ENCODE measurements around the gene COX6B2. TPM values are rescaled to one million over a fixed set of nuclear protein-coding genes. Genes with fewer than 3 reads are reported as not detected.
"Not testable (repeated sequence)": the region's sequence is repeated elsewhere in the genome, so short reads cannot be mapped to it uniquely, and the experiment has no call there.

COX6B2 gene
- total RNA-seq, 3 donors from 2014 or later = 16.6 to 30.0 (median 17.2) TPM

GRCh38 chr19:55340784-55341147 lies 13.8 kb downstream of the COX6B2 start:
- Histone ChIP-seq H3K9me3 (no peaks in the 10 kb centered on the region), H3K4me1 (ENCODE audit: low read depth) (peaks cover 21% of the 10 kb centered on the region), H3K4me3 (no peak overlapping the region), H3K36me3 (ENCODE audit: low read depth) (peaks cover 7% of the 10 kb centered on the region)
- no peak for ATAC-seq
- TF ChIP-seq, protein P1, sequence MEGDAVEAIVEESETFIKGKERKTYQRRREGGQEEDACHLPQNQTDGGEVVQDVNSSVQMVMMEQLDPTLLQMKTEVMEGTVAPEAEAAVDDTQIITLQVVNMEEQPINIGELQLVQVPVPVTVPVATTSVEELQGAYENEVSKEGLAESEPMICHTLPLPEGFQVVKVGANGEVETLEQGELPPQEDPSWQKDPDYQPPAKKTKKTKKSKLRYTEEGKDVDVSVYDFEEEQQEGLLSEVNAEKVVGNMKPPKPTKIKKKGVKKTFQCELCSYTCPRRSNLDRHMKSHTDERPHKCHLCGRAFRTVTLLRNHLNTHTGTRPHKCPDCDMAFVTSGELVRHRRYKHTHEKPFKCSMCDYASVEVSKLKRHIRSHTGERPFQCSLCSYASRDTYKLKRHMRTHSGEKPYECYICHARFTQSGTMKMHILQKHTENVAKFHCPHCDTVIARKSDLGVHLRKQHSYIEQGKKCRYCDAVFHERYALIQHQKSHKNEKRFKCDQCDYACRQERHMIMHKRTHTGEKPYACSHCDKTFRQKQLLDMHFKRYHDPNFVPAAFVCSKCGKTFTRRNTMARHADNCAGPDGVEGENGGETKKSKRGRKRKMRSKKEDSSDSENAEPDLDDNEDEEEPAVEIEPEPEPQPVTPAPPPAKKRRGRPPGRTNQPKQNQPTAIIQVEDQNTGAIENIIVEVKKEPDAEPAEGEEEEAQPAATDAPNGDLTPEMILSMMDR (IDR thresholded peaks at IDR 0.05) = no peak
- intact Hi-C loops (cut with DNase I, micrococcal nuclease) = no loop called here
- peak in 2 of 3 donors; percentile 35 to 69 for DNase-seq

DNA sequence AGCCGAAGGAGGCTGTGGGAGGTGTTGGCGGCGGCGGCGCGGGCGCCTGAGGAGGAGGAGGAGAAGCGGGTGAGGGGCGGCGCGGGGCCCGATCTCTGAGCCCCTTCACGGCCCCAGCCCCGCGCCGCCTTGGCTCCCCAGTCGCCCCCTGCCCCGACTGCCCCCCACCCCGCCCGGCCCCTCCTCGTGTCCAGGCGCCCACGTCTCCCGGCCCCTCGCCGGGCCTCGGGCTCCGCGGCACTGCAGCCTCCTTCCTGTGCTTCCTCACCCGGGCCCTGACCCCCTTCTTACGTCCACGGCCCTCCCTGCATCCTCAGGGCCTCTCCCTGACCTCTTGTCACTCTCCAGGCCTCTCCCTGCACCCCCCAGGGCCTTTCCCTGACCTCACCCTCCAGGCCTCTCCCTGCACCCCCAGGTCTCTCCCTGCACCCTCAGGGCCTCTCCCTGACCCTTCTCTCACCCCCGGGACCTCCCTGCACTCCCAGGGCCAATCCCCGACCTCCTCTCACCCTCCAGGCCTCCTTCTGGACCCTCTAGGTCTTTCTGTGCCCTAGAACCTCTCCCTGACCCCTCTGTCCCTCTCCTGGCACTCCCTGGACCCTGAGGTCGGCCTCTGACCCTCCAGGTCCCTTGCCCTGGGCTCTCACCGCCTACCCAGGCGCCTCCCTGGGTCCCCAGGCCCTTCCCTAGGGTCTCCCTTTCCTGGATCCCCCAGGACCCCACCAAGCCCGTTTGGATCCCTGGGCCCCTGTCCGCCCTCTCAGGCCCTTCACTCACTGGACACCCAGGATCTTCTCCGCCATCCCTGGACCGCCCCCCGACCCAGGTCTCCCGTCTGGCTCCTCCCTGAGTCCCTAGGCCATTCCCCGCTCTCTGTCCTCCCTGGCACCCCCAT lies 14.4 kb downstream of the COX6B2 start:
- peak; percentile 1 for ATAC-seq
- peak; percentile 56 to 72 (median 69) for DNase-seq
- H3K9me3 ChIP-seq = no peaks in the 10 kb centered on the region
- H3K4me1 ChIP-seq (ENCODE audit: low read depth) = peaks cover 17% of the 10 kb centered on the region
- peaks cover 7% of the 10 kb centered on the region for H3K36me3 ChIP-seq (ENCODE audit: low read depth)
- H3K4me3 ChIP-seq = peak overlapping the region; percentile 34
- intact Hi-C loops (cut with DNase I, micrococcal nuclease) = no loop called here
- TF ChIP-seq, protein P1 (IDR thresholded peaks at IDR 0.05) = no peak

DNA sequence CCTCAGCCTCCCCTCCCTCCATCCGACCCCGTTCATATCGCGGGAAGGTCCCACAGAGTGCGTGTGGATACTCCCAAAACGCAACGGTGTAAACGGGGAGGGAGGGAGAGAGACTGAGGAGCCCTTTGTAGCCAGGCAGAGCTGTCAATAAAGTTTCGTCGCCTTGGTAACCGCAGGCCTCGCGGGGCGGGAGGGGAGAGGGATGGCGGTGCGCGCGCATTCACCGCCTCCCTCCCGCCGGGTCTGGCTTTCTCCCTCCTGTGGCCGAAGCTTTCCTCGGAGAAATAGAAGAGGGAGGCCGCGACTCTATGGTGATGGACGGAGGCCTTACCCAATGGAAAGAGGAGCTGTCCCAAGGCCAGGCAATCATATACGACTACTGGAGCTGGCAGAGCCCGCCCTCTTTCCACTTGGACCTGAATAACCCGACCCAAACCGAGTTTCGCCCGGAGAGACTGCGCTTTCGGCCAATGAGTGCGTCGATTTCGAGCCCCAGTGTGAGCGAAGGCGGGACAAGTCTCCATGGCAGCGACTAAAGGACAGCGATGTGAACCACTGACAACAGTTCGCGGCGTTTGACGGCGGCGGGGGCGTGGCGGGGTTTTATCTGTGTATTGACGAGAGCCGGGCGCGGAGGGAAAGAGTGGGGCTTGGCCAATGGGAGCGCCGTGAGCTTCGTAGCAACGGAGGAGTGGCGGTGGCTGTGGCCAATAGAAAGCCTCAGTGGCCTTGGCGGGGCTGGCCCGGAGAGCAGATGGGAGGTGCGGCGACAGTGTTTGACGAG lies 15.2 kb downstream of the COX6B2 start, which contains the start of gene KMT5C:
Gene KMT5C (plus strand): TSS at position 772 of the 784 bp plus-strand sequence. CDS start 2,061 bp downstream, outside the sequence.
- intact Hi-C loops (cut with DNase I, micrococcal nuclease) = no loop called here
- ATAC-seq (peak; percentile 86), DNase-seq (peak; percentile 100)
- Histone ChIP-seq H3K4me3 (peak within 1 kb of the TSS; percentile 34), H3K4me1 (ENCODE audit: low read depth) (peaks cover 17% of the 10 kb centered on the region), H3K9me3 (no peaks in the 10 kb centered on the region), H3K36me3 (ENCODE audit: low read depth) (peaks cover 7% of the 10 kb centered on the region)
- TF ChIP-seq, protein P1 (IDR thresholded peaks at IDR 0.05) = peak; percentile 25

DNA sequence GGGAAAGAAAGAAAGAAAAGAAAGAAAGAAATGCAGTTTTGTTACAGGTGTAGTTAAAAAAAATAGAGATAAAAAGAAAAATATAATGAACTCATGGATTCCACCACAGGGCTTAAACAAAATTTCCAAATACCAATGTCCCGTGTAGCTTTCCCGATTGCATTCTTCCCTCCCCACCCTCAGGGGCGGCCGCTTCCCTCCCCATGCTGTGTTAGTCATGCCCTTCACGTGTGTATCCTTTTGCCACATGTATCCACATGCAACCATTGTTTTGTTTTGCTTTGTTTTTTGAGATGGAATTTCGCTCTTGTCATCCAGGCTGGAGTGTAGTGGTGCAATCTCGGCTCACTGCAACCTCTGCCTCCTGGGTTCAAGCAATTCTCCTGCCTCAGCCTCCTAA lies 18.4 kb downstream of the COX6B2 start:
- TF ChIP-seq, protein P1 (IDR thresholded peaks at IDR 0.05) = no peak
- intact Hi-C loops (cut with DNase I, micrococcal nuclease) = no loop called here
- Histone ChIP-seq H3K4me1 (ENCODE audit: low read depth) (peaks cover 20% of the 10 kb centered on the region), H3K9me3 (no peaks in the 10 kb centered on the region), H3K36me3 (ENCODE audit: low read depth) (peaks cover 7% of the 10 kb centered on the region), H3K4me3 (no peak overlapping the region)
- DNase-seq = no peak
- ATAC-seq = no peak

DNA sequence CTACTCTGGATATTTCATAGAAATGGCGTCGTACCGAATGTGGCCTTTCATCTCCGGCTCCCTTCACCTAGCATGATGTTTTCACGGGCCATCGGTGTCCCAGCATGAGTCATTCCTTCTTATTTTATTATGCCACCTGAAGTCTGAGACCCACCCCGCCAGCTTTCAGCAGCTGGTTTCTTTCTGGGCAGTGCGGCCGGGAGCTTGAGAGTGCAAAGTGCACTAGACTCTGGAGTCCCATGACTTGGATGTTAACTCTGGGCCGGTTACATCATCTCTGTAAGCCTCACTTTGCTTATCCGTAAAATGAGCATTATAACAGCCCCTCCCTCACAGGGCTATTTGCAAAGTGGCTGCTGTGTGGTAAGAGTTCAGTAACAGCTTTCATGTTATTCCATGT lies 20.6 kb downstream of the COX6B2 start:
- no peaks in the 10 kb centered on the region for H3K9me3 ChIP-seq
- H3K4me1 ChIP-seq (ENCODE audit: low read depth) = peaks cover 12% of the 10 kb centered on the region
- DNase-seq = peak; percentile 82 to 89 (median 85)
- H3K4me3 ChIP-seq = no peak overlapping the region
- no peaks in the 10 kb centered on the region for H3K36me3 ChIP-seq (ENCODE audit: low read depth)
- TF ChIP-seq, protein P1 (IDR thresholded peaks at IDR 0.05) = no peak
- intact Hi-C loops (cut with DNase I, micrococcal nuclease) = no loop called here
- ATAC-seq = peak; percentile 93

GRCh38 chr19:55329791-55330190 lies 24.7 kb downstream of the COX6B2 start:
- H3K36me3 ChIP-seq (ENCODE audit: low read depth); H3K9me3 ChIP-seq; H3K4me3 ChIP-seq; H3K4me1 ChIP-seq (ENCODE audit: low read depth); ATAC-seq; DNase-seq; intact Hi-C loops (cut with DNase I, micrococcal nuclease): not testable (repeated sequence)

DNA sequence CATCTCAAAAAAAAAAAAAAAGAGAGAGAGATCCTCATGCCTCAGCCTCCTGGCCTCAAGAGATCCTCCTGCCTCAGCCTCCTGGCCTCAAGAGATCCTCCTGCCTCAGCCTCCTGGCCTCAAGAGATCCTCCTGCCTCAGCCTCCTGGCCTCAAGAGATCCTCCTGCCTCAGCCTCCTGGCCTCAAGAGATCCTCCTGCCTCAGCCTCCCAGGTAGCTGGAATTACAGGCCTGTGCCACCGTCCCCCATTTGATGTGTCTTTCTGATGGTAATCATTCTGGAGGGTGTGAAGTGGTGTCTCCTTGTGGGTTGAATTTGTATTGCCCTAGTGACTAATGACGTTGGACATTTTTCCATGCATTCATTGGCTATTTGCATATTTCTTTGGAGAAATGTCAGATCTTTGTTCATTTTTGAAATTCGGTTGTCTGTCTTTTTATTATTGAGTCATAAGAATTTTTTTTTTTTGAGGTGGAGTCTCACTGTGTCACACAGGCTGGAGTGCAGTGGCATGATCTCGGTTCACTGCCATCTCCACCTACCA lies 25.7 kb downstream of the COX6B2 start:
- DNase-seq, H3K4me3 ChIP-seq: not testable (repeated sequence)

More for the DNA sequence above, 25.7 kb downstream of the COX6B2 start:
- H3K36me3 ChIP-seq (ENCODE audit: low read depth); intact Hi-C loops (cut with DNase I, micrococcal nuclease); ATAC-seq; H3K4me1 ChIP-seq (ENCODE audit: low read depth); H3K9me3 ChIP-seq: not testable (repeated sequence)

Measured in mucosa of descending colon (tissue), 3 donors.